GM21423 (cell line): ENCODE results near the gene NKAIN2.
"Not testable (repeated sequence)": the region's sequence is repeated elsewhere in the genome, so short reads cannot be mapped to it uniquely, and the experiment has no call there.

ENCODE experiments used
- ATAC-seq: cut with Tn5 transposase; IDR thresholded peaks from one replicate; pipeline ENCODE4 v1.9.1; 2021; ENCODE audit warnings: mild to moderate bottlenecking, moderate library complexity; ENCODE audit not compliant: unreplicated experiment

The NKAIN2 gene

GRCh38 chr6:124661097-124661661, 857.5 kb downstream of the NKAIN2 start:
- ATAC-seq = no peak

- no peak for ATAC-seq
Observed at GRCh38 chr6:124668028-124668427, 864.4 kb downstream of the NKAIN2 start.

- ATAC-seq = no peak
Observed at GRCh38 chr6:124669713-124670480, 866.2 kb downstream of the NKAIN2 start.

- no peak for ATAC-seq
Observed at GRCh38 chr6:124670801-124671200, 867.1 kb downstream of the NKAIN2 start.

- no peak for ATAC-seq
Observed at GRCh38 chr6:124671324-124671723, 867.7 kb downstream of the NKAIN2 start.

GRCh38 chr6:124674042-124674441, 870.4 kb downstream of the NKAIN2 start:
- ATAC-seq = no peak

GRCh38 chr6:124676033-124676432, 872.4 kb downstream of the NKAIN2 start:
- no peak for ATAC-seq

- ATAC-seq = no peak
Observed at GRCh38 chr6:124677874-124678273, 874.2 kb downstream of the NKAIN2 start.

GRCh38 chr6:124679387-124679786, 875.7 kb downstream of the NKAIN2 start:
- ATAC-seq = no peak

- no peak for ATAC-seq
Observed at GRCh38 chr6:124682751-124683150, 879.1 kb downstream of the NKAIN2 start.

- ATAC-seq = no peak
Observed at GRCh38 chr6:124683507-124683906, 879.8 kb downstream of the NKAIN2 start.

GRCh38 chr6:124684621-124685020, 881.0 kb downstream of the NKAIN2 start:
- ATAC-seq = no peak

GRCh38 chr6:124688369-124688768, 884.7 kb downstream of the NKAIN2 start:
- ATAC-seq = no peak

- ATAC-seq = no peak
Observed at GRCh38 chr6:124694139-124694705, 890.6 kb downstream of the NKAIN2 start.

GRCh38 chr6:124699038-124699437, 895.4 kb downstream of the NKAIN2 start:
- ATAC-seq = no peak

- ATAC-seq = no peak
Observed at GRCh38 chr6:124703541-124703940, 899.9 kb downstream of the NKAIN2 start.

GRCh38 chr6:124712532-124712931, 908.9 kb downstream of the NKAIN2 start:
- ATAC-seq = not testable (repeated sequence)

- no peak for ATAC-seq
Observed at GRCh38 chr6:124714728-124715127, 911.1 kb downstream of the NKAIN2 start.

GRCh38 chr6:124719913-124720312, 916.2 kb downstream of the NKAIN2 start:
- no peak for ATAC-seq

- no peak for ATAC-seq
Observed at GRCh38 chr6:124721331-124721730, 917.7 kb downstream of the NKAIN2 start.

GRCh38 chr6:124722141-124722878, 918.6 kb downstream of the NKAIN2 start:
- no peak for ATAC-seq

- no peak for ATAC-seq
Observed at GRCh38 chr6:124723671-124724070, 920.0 kb downstream of the NKAIN2 start.
